ENCODE data around the gene SLC6A19.

SLC6A19 gene

GRCh38 chr5:1161108-1161832 is 40.1 kb upstream of the SLC6A19 start:
- H3K4me1 ChIP-seq (ENCODE audit: control insufficient read depth, insufficient read depth, low read depth, low read length): peaks cover 3% of the 10 kb centered on the region
- no peak overlapping the region for H2AK5ac ChIP-seq (ENCODE audit: low read length, severe bottlenecking)
- H2BK15ac ChIP-seq (ENCODE audit: low read depth, poor library complexity, severe bottlenecking): no peak overlapping the region
- H3K27ac ChIP-seq (ENCODE audit: low read length, poor library complexity, severe bottlenecking): no peak overlapping the region
- H3K36me3 ChIP-seq (ENCODE audit: control insufficient read depth in 1 of 2, insufficient read depth in 2 of 2, low read depth in 1 of 2, low read length in 2 of 2): no peaks in the 10 kb centered on the region
- H3K23ac ChIP-seq (ENCODE audit: low read length in 2 of 2): peak overlapping the region in 1 of 2 experiments; percentile 5
- H3K9me3 ChIP-seq (ENCODE audit: control insufficient read depth, low read length): peaks cover 6% of the 10 kb centered on the region
- H2BK120ac ChIP-seq (ENCODE audit: low read depth, low read length): no peak overlapping the region
- no peak overlapping the region for H3K9ac ChIP-seq (ENCODE audit: low read length)
- no peak overlapping the region for H3K14ac ChIP-seq (ENCODE audit: low read length in 2 of 2)
- no peak overlapping the region for H3K18ac ChIP-seq (ENCODE audit: low read depth in 1 of 2, low read length in 2 of 2)
- no peak overlapping the region for H2BK12ac ChIP-seq (ENCODE audit: low read length in 2 of 2)
- H4K8ac ChIP-seq (ENCODE audit: low read length): no peak overlapping the region
- DNase-seq: no peak
- no peaks in the 10 kb centered on the region for H3K79me1 ChIP-seq (replicated peaks; ENCODE audit: low read length, poor library complexity, severe bottlenecking)
- no peak overlapping the region for H2BK5ac ChIP-seq (ENCODE audit: low read depth, low read length, poor library complexity, severe bottlenecking)
- no peak overlapping the region for H3K4me2 ChIP-seq (ENCODE audit: low read length, poor library complexity, severe bottlenecking)
- H4K91ac ChIP-seq (ENCODE audit: low read length): no peak overlapping the region
- no peak overlapping the region for H3K4me3 ChIP-seq (ENCODE audit: insufficient read depth in 1 of 2, low read depth in 1 of 2, low read length in 2 of 2)
- WGBS: 85% methylated on average over 23 of the region's 23 CpGs
- H2AFZ ChIP-seq (ENCODE audit: low read depth, low read length): no peak overlapping the region
- H3K4ac ChIP-seq (ENCODE audit: low read depth in 1 of 2, low read length in 2 of 2): no peak overlapping the region
- peaks cover 63 to 75% of the 10 kb centered on the region in 2 experiments for H3K27me3 ChIP-seq (ENCODE audit: control insufficient read depth in 1 of 2, insufficient read depth in 1 of 2, low read length in 2 of 2)

GRCh38 chr5:1161833-1162229 is 39.6 kb upstream of the SLC6A19 start:
- no peak for DNase-seq
- Histone ChIP-seq H2AFZ (ENCODE audit: low read depth, low read length) (no peak overlapping the region), H2BK120ac (ENCODE audit: low read depth, low read length) (no peak overlapping the region), H3K4me2 (ENCODE audit: low read length, poor library complexity, severe bottlenecking) (no peak overlapping the region), H3K23ac (ENCODE audit: low read length in 2 of 2) (no peak overlapping the region), H2BK12ac (ENCODE audit: low read length in 2 of 2) (no peak overlapping the region), H2AK5ac (ENCODE audit: low read length, severe bottlenecking) (no peak overlapping the region), H3K14ac (ENCODE audit: low read length in 2 of 2) (no peak overlapping the region), H3K79me1 (replicated peaks; ENCODE audit: low read length, poor library complexity, severe bottlenecking) (no peaks in the 10 kb centered on the region), H3K4ac (ENCODE audit: low read depth in 1 of 2, low read length in 2 of 2) (no peak overlapping the region), H3K4me3 (ENCODE audit: insufficient read depth in 1 of 2, low read depth in 1 of 2, low read length in 2 of 2) (no peak overlapping the region), H4K8ac (ENCODE audit: low read length) (no peak overlapping the region), H3K9me3 (ENCODE audit: control insufficient read depth, low read length) (peaks cover under 1% of the 10 kb centered on the region), H3K36me3 (ENCODE audit: control insufficient read depth in 1 of 2, insufficient read depth in 2 of 2, low read depth in 1 of 2, low read length in 2 of 2) (no peaks in the 10 kb centered on the region), H2BK15ac (ENCODE audit: low read depth, poor library complexity, severe bottlenecking) (no peak overlapping the region), H3K18ac (ENCODE audit: low read depth in 1 of 2, low read length in 2 of 2) (no peak overlapping the region), H2BK5ac (ENCODE audit: low read depth, low read length, poor library complexity, severe bottlenecking) (no peak overlapping the region), H3K27ac (ENCODE audit: low read length, poor library complexity, severe bottlenecking) (no peak overlapping the region), H3K9ac (ENCODE audit: low read length) (no peak overlapping the region), H3K27me3 (ENCODE audit: control insufficient read depth in 1 of 2, insufficient read depth in 1 of 2, low read length in 2 of 2) (peaks cover 58 to 74% of the 10 kb centered on the region in 2 experiments), H3K4me1 (ENCODE audit: control insufficient read depth, insufficient read depth, low read depth, low read length) (peaks cover 3% of the 10 kb centered on the region), H4K91ac (ENCODE audit: low read length) (no peak overlapping the region)
- WGBS: 87% methylated on average over 19 of the region's 19 CpGs

- Histone ChIP-seq H3K4me3 (ENCODE audit: insufficient read depth in 1 of 2, low read depth in 1 of 2, low read length in 2 of 2) (no peak overlapping the region), H3K18ac (ENCODE audit: low read depth in 1 of 2, low read length in 2 of 2) (peak overlapping the region in 1 of 2 experiments; percentile 7), H2AK5ac (ENCODE audit: low read length, severe bottlenecking) (no peak overlapping the region), H4K8ac (ENCODE audit: low read length) (no peak overlapping the region), H3K27me3 (ENCODE audit: control insufficient read depth in 1 of 2, insufficient read depth in 1 of 2, low read length in 2 of 2) (peaks cover 53 to 71% of the 10 kb centered on the region in 2 experiments), H2BK5ac (ENCODE audit: low read depth, low read length, poor library complexity, severe bottlenecking) (no peak overlapping the region), H2BK120ac (ENCODE audit: low read depth, low read length) (no peak overlapping the region), H2BK15ac (ENCODE audit: low read depth, poor library complexity, severe bottlenecking) (no peak overlapping the region), H3K4me2 (ENCODE audit: low read length, poor library complexity, severe bottlenecking) (no peak overlapping the region), H3K23ac (ENCODE audit: low read length in 2 of 2) (no peak overlapping the region), H3K4me1 (ENCODE audit: control insufficient read depth, insufficient read depth, low read depth, low read length) (peaks cover 3% of the 10 kb centered on the region), H2AFZ (ENCODE audit: low read depth, low read length) (no peak overlapping the region), H3K14ac (ENCODE audit: low read length in 2 of 2) (no peak overlapping the region), H2BK12ac (ENCODE audit: low read length in 2 of 2) (no peak overlapping the region), H3K36me3 (ENCODE audit: control insufficient read depth in 1 of 2, insufficient read depth in 2 of 2, low read depth in 1 of 2, low read length in 2 of 2) (no peaks in the 10 kb centered on the region), H3K27ac (ENCODE audit: low read length, poor library complexity, severe bottlenecking) (no peak overlapping the region), H3K9me3 (ENCODE audit: control insufficient read depth, low read length) (no peaks in the 10 kb centered on the region), H3K79me1 (replicated peaks; ENCODE audit: low read length, poor library complexity, severe bottlenecking) (no peaks in the 10 kb centered on the region), H4K91ac (ENCODE audit: low read length) (no peak overlapping the region), H3K4ac (ENCODE audit: low read depth in 1 of 2, low read length in 2 of 2) (no peak overlapping the region), H3K9ac (ENCODE audit: low read length) (no peak overlapping the region)
- no peak for DNase-seq
- 85% methylated on average over 15 of the region's 17 CpGs for WGBS
Measured at GRCh38 chr5:1162276-1162675, 39.1 kb upstream of the SLC6A19 start.

- Histone ChIP-seq H3K4me3 (ENCODE audit: insufficient read depth in 1 of 2, low read depth in 1 of 2, low read length in 2 of 2) (no peak overlapping the region), H4K8ac (ENCODE audit: low read length) (no peak overlapping the region), H3K4me2 (ENCODE audit: low read length, poor library complexity, severe bottlenecking) (no peak overlapping the region), H3K9ac (ENCODE audit: low read length) (no peak overlapping the region), H3K4ac (ENCODE audit: low read depth in 1 of 2, low read length in 2 of 2) (no peak overlapping the region), H3K36me3 (ENCODE audit: control insufficient read depth in 1 of 2, insufficient read depth in 2 of 2, low read depth in 1 of 2, low read length in 2 of 2) (no peaks in the 10 kb centered on the region), H3K79me1 (replicated peaks; ENCODE audit: low read length, poor library complexity, severe bottlenecking) (no peaks in the 10 kb centered on the region), H3K18ac (ENCODE audit: low read depth in 1 of 2, low read length in 2 of 2) (no peak overlapping the region), H2AFZ (ENCODE audit: low read depth, low read length) (no peak overlapping the region), H2BK120ac (ENCODE audit: low read depth, low read length) (no peak overlapping the region), H3K14ac (ENCODE audit: low read length in 2 of 2) (no peak overlapping the region), H2AK5ac (ENCODE audit: low read length, severe bottlenecking) (no peak overlapping the region), H3K27ac (ENCODE audit: low read length, poor library complexity, severe bottlenecking) (no peak overlapping the region), H2BK12ac (ENCODE audit: low read length in 2 of 2) (no peak overlapping the region), H4K91ac (ENCODE audit: low read length) (no peak overlapping the region), H2BK15ac (ENCODE audit: low read depth, poor library complexity, severe bottlenecking) (no peak overlapping the region), H3K23ac (ENCODE audit: low read length in 2 of 2) (no peak overlapping the region), H3K27me3 (ENCODE audit: control insufficient read depth in 1 of 2, insufficient read depth in 1 of 2, low read length in 2 of 2) (peaks cover 50 to 71% of the 10 kb centered on the region in 2 experiments), H2BK5ac (ENCODE audit: low read depth, low read length, poor library complexity, severe bottlenecking) (no peak overlapping the region), H3K4me1 (ENCODE audit: control insufficient read depth, insufficient read depth, low read depth, low read length) (peaks cover 3% of the 10 kb centered on the region), H3K9me3 (ENCODE audit: control insufficient read depth, low read length) (no peaks in the 10 kb centered on the region)
- DNase-seq: no peak
- WGBS: 87% methylated on average over 8 of the region's 8 CpGs
Measured at GRCh38 chr5:1162751-1163150, 38.6 kb upstream of the SLC6A19 start.

Data from mesenchymal stem cell (in vitro differentiated cells and primary cell).